Right cardiac atrium (tissue), 5 donors: Measurements from ENCODE around the gene RBP5. TPM values are rescaled to one million over a fixed set of nuclear protein-coding genes. Genes with fewer than 3 reads are reported as not detected.

ENCODE experiments used
- ATAC-seq, 2 donors: fragments of 200-7000 bp; cut with Tn5 transposase; one replicate each; pipeline versions ENCODE4 v1.8.0 to v1.9.1; 2020; ENCODE audit warnings: moderate library complexity in 2 of 2, mild to moderate bottlenecking in 1 of 2
- DNase-seq, 3 donors: peaks; one replicate each; pipeline ENCODE4 v3.0.0-alpha.2; 2020
- H3K27ac ChIP-seq: one replicate; pipeline ENCODE4 v1.5.1; 2013; ENCODE audit warnings: mild to moderate bottlenecking, low read length, control low read depth, moderate library complexity
- H3K27me3 ChIP-seq: one replicate; pipeline ENCODE4 v1.6.1; 2013; ENCODE audit not compliant: control insufficient read depth, insufficient read depth
- H3K4me1 ChIP-seq: one replicate; pipeline ENCODE4 v1.6.1; 2013; ENCODE audit warnings: low read length; ENCODE audit not compliant: control insufficient read depth, insufficient read depth
- H3K4me3 ChIP-seq: one replicate; pipeline ENCODE4 v1.5.1; 2013; ENCODE audit warnings: low read length, control low read depth
- H3K9me3 ChIP-seq: one replicate; pipeline ENCODE4 v1.6.1; 2013; ENCODE audit warnings: low read length; ENCODE audit not compliant: control insufficient read depth
- WGBS: extraction: QIAGEN DNeasy Blood & Tissue Kit; methylation state at CpG from one replicate; pipeline ENCODE4 v1.1.7; 2013; 5-methylcytosine and 5-hydroxymethylcytosine counted together
- intact Hi-C, 4 donors: fragments of 100-400 bp; cut with DNase I; formaldehyde crosslinking; loops; one replicate each; pipeline versions ENCODE4 v1.11.0 to v1.14.0; 2022 to 2023
- long read RNA-seq, 4 donors: library from polyadenylated mRNA; unstranded; transcript quantifications; one replicate each; pipeline ENCODE4 v2.0.0, GENCODE V29; 2020 to 2021
- polyA plus RNA-seq: library from polyadenylated mRNA; stranded (reverse); fragments of 200-250 nt; gene quantifications from one replicate; pipeline ENCODE4 v1.2.3, GENCODE V29; 2013
- total RNA-seq, 4 donors: library from RNA; stranded (reverse); fragmentation: NEBNext Ultra II Directional; extraction: Animal tissue kit (Norgen Biotek cat#: 25700); gene quantifications; one replicate each; pipeline ENCODE4 v1.2.1, GENCODE V29; 2021
- donor health status: healthy with polysubstance abuse.
- donor health status: DM: no; HTN: yes; CAD: no.
- donor health status: DM: no; HTN: no; CAD: no.
- donor health status: DM: no; HTN: yes; CAD: no; lungs with severe emphysema.
- donor health status: DM: yes; HTN: yes; CAD: no.

RBP5 gene, protein sequence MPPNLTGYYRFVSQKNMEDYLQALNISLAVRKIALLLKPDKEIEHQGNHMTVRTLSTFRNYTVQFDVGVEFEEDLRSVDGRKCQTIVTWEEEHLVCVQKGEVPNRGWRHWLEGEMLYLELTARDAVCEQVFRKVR
- 1 to 10 TPM in 1 of 4 donors, under 1 TPM in 2, not detected in 1; 0.47 to 1.7 (median 0.65) TPM for total RNA-seq
- polyA plus RNA-seq, result 0.77 TPM
- long read RNA-seq, donor 1, result 0 reads
- long read RNA-seq, donor 2, partial matches to known transcripts, result 0 of 1 reads
- long read RNA-seq, donor 2, other reads (novel, unspliced or antisense), result 1 of 1 reads
- long read RNA-seq, donor 3, result 0 reads
- long read RNA-seq, donor 4, result 0 reads

GRCh38 chr12:7128681-7129286, at the start of gene RBP5:
Gene RBP5, minus strand, starts transcription at chr12:7128889. Its CDS starts 114 bp downstream, at chr12:7128775.
- Histone ChIP-seq H3K4me1 (peaks cover 12% of the 10 kb centered on the region), H3K27ac (no peak within 1 kb of the TSS), H3K27me3 (no peaks in the 10 kb centered on the region), H3K9me3 (no peaks in the 10 kb centered on the region), H3K4me3 (peak within 1 kb of the TSS; percentile 83)
- intact Hi-C loops, result no loop called here
- ATAC-seq (peak in 1 of 2 donors; percentile 52), DNase-seq (peak in 2 of 3 donors; percentile 52 to 66)
- 64% methylated on average over 7 of the region's 7 CpGs for WGBS

DNA sequence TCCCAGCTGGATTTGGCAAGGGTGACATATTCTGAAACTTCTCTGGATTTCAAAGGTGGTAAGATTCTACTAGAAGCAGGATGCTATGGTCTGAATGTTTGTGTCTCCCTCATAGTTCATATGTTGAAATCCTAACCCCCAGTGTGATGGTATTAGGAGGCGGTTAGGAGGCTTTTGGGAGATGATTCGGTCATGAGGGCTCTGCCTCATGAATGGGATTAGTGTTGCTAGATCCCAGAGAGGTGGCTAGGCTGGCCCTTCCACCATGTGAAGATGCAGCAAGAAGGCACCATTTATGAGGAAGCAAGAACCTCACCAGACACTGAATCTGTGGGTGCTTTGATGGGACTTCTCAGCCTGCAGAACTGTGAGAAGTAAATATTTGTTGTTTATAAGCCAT, 49.8 kb upstream of the RBP5 start:
- no peak overlapping the region for H3K27ac ChIP-seq
- H3K4me1 ChIP-seq, result no peaks in the 10 kb centered on the region
- intact Hi-C loops, result no loop called here
- ATAC-seq, result no peak
- no peaks in the 10 kb centered on the region for H3K27me3 ChIP-seq
- H3K9me3 ChIP-seq, result no peaks in the 10 kb centered on the region
- H3K4me3 ChIP-seq, result no peak overlapping the region
- WGBS, result 84% methylated on average over 2 of the region's 2 CpGs
- no peak for DNase-seq

GRCh38 chr12:7176595-7176994, 47.9 kb upstream of the RBP5 start:
- no peak for ATAC-seq
- Histone ChIP-seq H3K27me3 (no peaks in the 10 kb centered on the region), H3K4me3 (no peak overlapping the region), H3K4me1 (no peaks in the 10 kb centered on the region), H3K9me3 (peaks cover 2% of the 10 kb centered on the region), H3K27ac (no peak overlapping the region)
- 61% methylated on average over 2 of the region's 2 CpGs for WGBS
- no peak for DNase-seq
- intact Hi-C loops, result no loop called here

DNA sequence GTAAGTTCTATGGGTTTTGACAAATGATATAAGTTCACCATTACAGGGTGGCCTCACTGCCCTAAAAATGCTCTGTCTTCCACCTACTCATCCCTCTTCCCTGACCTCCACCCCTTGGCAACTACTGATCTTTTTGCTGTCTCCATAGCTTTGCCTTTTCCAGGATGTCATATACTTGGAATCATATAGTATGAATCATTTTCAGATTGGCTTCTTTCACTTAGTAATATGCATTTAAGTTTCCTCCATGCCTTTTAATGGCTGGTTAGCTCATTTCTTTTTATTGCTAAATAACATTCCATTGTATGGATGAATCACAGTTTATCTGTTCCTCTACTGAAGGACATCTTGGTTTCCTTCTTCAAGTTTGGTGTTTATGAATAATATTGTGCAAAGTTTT, 46.8 kb upstream of the RBP5 start:
- no peak for ATAC-seq
- Histone ChIP-seq H3K27ac (no peak overlapping the region), H3K4me3 (no peak overlapping the region), H3K27me3 (no peaks in the 10 kb centered on the region), H3K4me1 (no peaks in the 10 kb centered on the region), H3K9me3 (peaks cover 2% of the 10 kb centered on the region)
- no peak for DNase-seq
- intact Hi-C loops, result no loop called here

DNA sequence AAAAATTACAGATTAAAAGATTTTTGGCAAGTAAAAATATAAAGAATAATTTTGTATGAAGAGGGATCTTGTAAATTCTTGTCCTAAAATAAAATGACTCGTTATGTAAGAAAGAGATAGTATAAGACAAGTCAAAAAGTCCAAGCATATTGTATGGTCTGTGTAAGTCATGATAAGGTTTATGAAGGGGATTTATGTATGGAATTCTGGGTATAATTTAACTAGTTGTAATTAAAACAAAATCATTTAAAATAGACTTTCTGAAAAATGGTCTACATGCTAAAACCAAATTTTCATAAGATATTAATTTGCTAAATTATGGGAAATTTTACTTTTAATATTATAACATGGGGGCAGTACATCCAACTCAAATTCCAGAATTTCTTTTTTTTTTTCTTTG, 43.2 kb upstream of the RBP5 start:
- DNase-seq (no peak), ATAC-seq (no peak)
- H3K4me3 ChIP-seq, result no peak overlapping the region
- WGBS, result 52% methylated on average over 1 of the region's 1 CpG
- peaks cover 3% of the 10 kb centered on the region for H3K9me3 ChIP-seq
- no peak overlapping the region for H3K27ac ChIP-seq
- H3K4me1 ChIP-seq, result no peaks in the 10 kb centered on the region
- H3K27me3 ChIP-seq, result no peaks in the 10 kb centered on the region
- intact Hi-C loops, result no loop called here

DNA sequence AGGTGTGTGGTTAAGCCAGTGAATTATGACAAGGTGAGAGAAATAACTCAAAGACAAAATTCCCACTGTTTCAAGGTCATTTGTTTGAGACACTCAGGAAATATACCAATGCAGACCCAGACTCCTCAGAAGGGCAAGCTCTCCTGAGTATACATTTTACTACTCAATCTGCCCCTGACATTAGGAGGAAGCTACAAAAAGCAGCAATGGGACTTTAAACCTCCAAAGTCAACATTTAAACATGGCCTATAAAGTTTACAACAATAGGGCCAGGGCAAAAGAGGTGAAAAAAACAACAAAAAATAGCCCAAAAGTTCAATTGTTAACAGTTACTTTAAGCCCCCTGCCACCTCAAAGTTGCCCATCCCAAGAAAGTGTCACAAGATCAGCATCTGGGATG, 41.3 kb upstream of the RBP5 start:
- H3K27me3 ChIP-seq, result no peaks in the 10 kb centered on the region
- H3K4me3 ChIP-seq, result no peak overlapping the region
- no peak overlapping the region for H3K27ac ChIP-seq
- H3K9me3 ChIP-seq, result peaks cover 3% of the 10 kb centered on the region
- DNase-seq, result no peak
- H3K4me1 ChIP-seq, result no peaks in the 10 kb centered on the region
- no peak for ATAC-seq
- intact Hi-C loops, result no loop called here

- Histone ChIP-seq H3K27ac (no peak overlapping the region), H3K4me3 (no peak overlapping the region), H3K4me1 (no peaks in the 10 kb centered on the region), H3K27me3 (no peaks in the 10 kb centered on the region), H3K9me3 (no peaks in the 10 kb centered on the region)
- intact Hi-C loops, result no loop called here
- peak; percentile 33 to 52 for ATAC-seq
- no peak for DNase-seq
- WGBS, result 4% methylated on average over 19 of the region's 19 CpGs
These were observed 34.0 kb upstream of the RBP5 start for GRCh38 chr12:7162691-7163114.

- Histone ChIP-seq H3K4me3 (no peak overlapping the region), H3K27ac (no peak overlapping the region), H3K9me3 (no peaks in the 10 kb centered on the region), H3K4me1 (no peaks in the 10 kb centered on the region), H3K27me3 (no peaks in the 10 kb centered on the region)
- WGBS, result 85% methylated on average over 5 of the region's 5 CpGs
- intact Hi-C loops, result no loop called here
- DNase-seq (peak in 2 of 3 donors; percentile 42 to 65), ATAC-seq (no peak)
These were observed 33.1 kb upstream of the RBP5 start for GRCh38 chr12:7161811-7162210.

- no peak overlapping the region for H3K4me3 ChIP-seq
- no peaks in the 10 kb centered on the region for H3K27me3 ChIP-seq
- no peak for ATAC-seq
- no peak overlapping the region for H3K27ac ChIP-seq
- WGBS, result 84% methylated on average over 4 of the region's 4 CpGs
- intact Hi-C loops, result no loop called here
- H3K9me3 ChIP-seq, result no peaks in the 10 kb centered on the region
- DNase-seq, result no peak
- H3K4me1 ChIP-seq, result no peaks in the 10 kb centered on the region
These were observed 32.6 kb upstream of the RBP5 start for GRCh38 chr12:7161327-7161726.

DNA sequence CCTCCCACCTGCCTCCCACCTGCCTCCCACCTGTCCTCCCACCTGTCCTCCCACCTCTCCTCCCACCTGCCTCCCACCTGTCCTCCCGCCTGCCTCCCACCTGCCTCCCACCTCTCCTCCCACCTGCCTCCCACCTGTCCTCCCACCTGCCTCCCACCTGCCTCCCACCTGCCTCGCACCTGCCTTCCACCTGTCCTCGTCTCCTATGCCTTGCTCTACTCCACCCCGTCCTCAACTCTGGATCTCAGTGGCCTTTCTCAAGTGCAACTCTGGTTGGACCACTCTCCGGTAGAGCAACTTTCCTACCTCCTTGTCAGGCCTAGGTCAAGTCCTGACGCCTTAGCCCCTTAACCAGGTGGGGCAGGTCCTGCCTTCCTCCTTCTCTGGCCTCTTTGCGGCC, 31.5 kb upstream of the RBP5 start:
- intact Hi-C loops, result no loop called here
- DNase-seq, result no peak

DNA sequence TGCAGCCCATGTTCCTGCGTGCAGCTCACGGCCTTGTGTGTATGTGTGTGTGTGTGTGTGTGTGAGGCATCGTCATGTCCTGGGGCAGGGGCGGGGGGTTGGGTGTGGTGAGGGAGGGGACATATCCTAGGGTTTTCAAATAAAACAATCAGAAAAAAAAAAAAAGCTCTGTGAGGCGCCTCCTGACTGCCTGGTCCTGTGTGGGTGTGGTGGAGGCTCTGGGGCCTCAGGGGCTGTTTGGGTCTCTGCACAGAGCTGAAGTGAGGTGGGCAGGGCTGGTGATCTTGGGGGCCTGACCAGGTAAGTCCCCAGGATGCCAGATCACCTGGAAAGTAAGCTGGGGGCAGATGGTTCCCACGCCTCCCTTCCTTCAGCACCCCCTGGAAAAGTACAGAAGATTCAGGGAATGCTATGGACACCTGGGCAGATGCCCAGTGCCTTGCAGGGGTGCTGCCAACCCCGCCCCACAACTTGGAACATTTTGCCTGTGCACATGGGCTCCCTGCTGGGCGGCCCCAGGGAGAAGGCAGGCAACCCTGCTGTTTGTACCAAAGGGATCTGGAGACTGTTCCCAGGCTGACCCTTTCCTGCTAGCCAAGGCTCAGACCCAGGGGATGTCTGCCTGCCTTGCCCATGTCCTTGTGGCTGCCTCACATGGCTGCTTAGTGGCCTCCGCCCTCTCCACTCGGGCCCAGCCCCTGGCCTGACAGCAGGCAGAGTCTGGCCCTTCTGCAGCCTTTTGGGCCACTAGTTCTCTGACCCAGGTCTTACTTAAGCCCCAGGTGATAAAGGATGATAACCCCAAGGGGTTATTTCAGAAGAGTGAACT, 30.3 kb upstream of the RBP5 start:
- H3K27me3 ChIP-seq, result no peaks in the 10 kb centered on the region
- peak in 1 of 2 donors; percentile 11 for ATAC-seq
- no peak overlapping the region for H3K4me3 ChIP-seq
- intact Hi-C loops, result no loop called here
- H3K9me3 ChIP-seq, result no peaks in the 10 kb centered on the region
- H3K27ac ChIP-seq, result no peak overlapping the region
- WGBS, result 73% methylated on average over 10 of the region's 10 CpGs
- no peaks in the 10 kb centered on the region for H3K4me1 ChIP-seq
- peak in 2 of 3 donors; percentile 33 to 42 for DNase-seq

More for the DNA sequence above, 31.5 kb upstream of the RBP5 start:
- WGBS, result 78% methylated on average over 7 of the region's 7 CpGs
- Histone ChIP-seq H3K27ac (no peak overlapping the region), H3K4me1 (no peaks in the 10 kb centered on the region), H3K9me3 (no peaks in the 10 kb centered on the region), H3K4me3 (no peak overlapping the region), H3K27me3 (no peaks in the 10 kb centered on the region)
- no peak for ATAC-seq
